Measurements from ENCODE around the gene AQP1.

AQP1 gene

GRCh38 chr7:30927559-30927958, 15.9 kb downstream of the AQP1 start:
- DNase-seq (ENCODE audit: low read depth): no peak
- no peak for TF ChIP-seq CTCF (conservative IDR thresholded peaks at IDR 0.05; ENCODE audit: low read depth, low read length)
- H3K4me3 ChIP-seq (ENCODE audit: low read depth, low read length): no peak overlapping the region

- no peak overlapping the region for H3K4me3 ChIP-seq (ENCODE audit: low read depth, low read length)
- no peak for TF ChIP-seq CTCF (conservative IDR thresholded peaks at IDR 0.05; ENCODE audit: low read depth, low read length)
- DNase-seq (ENCODE audit: low read depth): no peak
Observed at GRCh38 chr7:30928254-30928872, 16.7 kb downstream of the AQP1 start.

- DNase-seq (ENCODE audit: low read depth): no peak
- TF ChIP-seq CTCF (conservative IDR thresholded peaks at IDR 0.05; ENCODE audit: low read depth, low read length): no peak
- no peak overlapping the region for H3K4me3 ChIP-seq (ENCODE audit: low read depth, low read length)
Observed at GRCh38 chr7:30929686-30930085, 18.0 kb downstream of the AQP1 start.

- TF ChIP-seq CTCF (conservative IDR thresholded peaks at IDR 0.05; ENCODE audit: low read depth, low read length): no peak
- no peak overlapping the region for H3K4me3 ChIP-seq (ENCODE audit: low read depth, low read length)
- no peak for DNase-seq (ENCODE audit: low read depth)
Observed at GRCh38 chr7:30930621-30931020, 19.0 kb downstream of the AQP1 start.

- TF ChIP-seq CTCF (conservative IDR thresholded peaks at IDR 0.05; ENCODE audit: low read depth, low read length): no peak
- no peak overlapping the region for H3K4me3 ChIP-seq (ENCODE audit: low read depth, low read length)
- DNase-seq (ENCODE audit: low read depth): no peak
Observed at GRCh38 chr7:30931161-30931928, 19.7 kb downstream of the AQP1 start.

GRCh38 chr7:30931929-30932540, 20.4 kb downstream of the AQP1 start:
- TF ChIP-seq CTCF (conservative IDR thresholded peaks at IDR 0.05; ENCODE audit: low read depth, low read length): no peak
- no peak for DNase-seq (ENCODE audit: low read depth)
- no peak overlapping the region for H3K4me3 ChIP-seq (ENCODE audit: low read depth, low read length)
